Fibroblast of mammary gland (primary cell): ENCODE measurements around the gene ABCA4.
"Not testable (repeated sequence)": the region's sequence is repeated elsewhere in the genome, so short reads cannot be mapped to it uniquely, and the experiment has no call there.

Experiments used
- DNase-seq: peaks from one replicate; pipeline ENCODE4 v3.0.0-alpha.2; 2010; ENCODE audit warnings: low read depth
- H3K4me3 ChIP-seq: 2 replicates; pipeline ENCODE4 v1.5.1; 2011; ENCODE audit warnings: low read depth, mild to moderate bottlenecking, low read length, moderate library complexity; ENCODE audit not compliant: control insufficient read depth
- TF ChIP-seq, protein P1 (sequence below): conservative IDR thresholded peaks from 2 replicates; pipeline ENCODE4 v1.5.1; 2011; ENCODE audit warnings: low read depth, low read length, inconsistent platforms; ENCODE audit not compliant: control insufficient read depth, insufficient read depth

The ABCA4 gene

DNA sequence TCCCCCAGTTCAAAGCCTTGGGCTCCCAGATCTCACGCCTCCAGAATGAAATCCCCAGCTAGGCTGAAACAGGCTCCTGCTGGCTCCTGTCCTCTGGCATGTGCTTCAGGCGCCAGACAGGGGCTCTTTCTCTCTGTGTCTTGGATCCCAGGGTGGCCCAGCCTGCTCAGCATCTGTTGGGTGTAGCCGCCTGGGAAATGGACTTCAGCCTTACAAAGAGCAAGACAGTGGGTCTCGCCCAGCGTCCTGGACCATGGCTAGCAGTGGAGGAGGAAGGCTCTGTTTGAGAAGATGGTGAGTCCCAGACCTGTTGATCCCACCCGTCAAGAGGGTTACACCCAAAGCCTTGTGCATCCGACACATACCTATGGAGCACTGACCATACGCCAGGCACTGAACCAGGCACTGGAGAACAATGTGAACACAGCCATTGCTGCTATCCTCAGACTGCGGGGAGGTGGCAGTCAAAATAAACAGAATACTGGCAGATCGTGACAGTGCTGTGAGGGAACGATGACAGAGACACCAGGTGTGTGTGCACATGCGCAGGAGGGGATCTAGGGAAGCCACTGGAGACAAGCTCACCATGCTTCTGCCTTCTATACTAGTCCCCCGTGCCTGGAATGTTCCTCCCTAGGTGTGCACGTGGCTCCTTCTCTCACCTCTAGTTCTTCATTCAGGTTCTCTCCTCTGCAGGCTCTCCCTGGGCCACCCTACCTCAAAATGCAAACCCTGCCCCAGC is 118.7 kb downstream of the ABCA4 start:
- TF ChIP-seq, protein P1, sequence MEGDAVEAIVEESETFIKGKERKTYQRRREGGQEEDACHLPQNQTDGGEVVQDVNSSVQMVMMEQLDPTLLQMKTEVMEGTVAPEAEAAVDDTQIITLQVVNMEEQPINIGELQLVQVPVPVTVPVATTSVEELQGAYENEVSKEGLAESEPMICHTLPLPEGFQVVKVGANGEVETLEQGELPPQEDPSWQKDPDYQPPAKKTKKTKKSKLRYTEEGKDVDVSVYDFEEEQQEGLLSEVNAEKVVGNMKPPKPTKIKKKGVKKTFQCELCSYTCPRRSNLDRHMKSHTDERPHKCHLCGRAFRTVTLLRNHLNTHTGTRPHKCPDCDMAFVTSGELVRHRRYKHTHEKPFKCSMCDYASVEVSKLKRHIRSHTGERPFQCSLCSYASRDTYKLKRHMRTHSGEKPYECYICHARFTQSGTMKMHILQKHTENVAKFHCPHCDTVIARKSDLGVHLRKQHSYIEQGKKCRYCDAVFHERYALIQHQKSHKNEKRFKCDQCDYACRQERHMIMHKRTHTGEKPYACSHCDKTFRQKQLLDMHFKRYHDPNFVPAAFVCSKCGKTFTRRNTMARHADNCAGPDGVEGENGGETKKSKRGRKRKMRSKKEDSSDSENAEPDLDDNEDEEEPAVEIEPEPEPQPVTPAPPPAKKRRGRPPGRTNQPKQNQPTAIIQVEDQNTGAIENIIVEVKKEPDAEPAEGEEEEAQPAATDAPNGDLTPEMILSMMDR = no peak
- DNase-seq = no peak

DNA sequence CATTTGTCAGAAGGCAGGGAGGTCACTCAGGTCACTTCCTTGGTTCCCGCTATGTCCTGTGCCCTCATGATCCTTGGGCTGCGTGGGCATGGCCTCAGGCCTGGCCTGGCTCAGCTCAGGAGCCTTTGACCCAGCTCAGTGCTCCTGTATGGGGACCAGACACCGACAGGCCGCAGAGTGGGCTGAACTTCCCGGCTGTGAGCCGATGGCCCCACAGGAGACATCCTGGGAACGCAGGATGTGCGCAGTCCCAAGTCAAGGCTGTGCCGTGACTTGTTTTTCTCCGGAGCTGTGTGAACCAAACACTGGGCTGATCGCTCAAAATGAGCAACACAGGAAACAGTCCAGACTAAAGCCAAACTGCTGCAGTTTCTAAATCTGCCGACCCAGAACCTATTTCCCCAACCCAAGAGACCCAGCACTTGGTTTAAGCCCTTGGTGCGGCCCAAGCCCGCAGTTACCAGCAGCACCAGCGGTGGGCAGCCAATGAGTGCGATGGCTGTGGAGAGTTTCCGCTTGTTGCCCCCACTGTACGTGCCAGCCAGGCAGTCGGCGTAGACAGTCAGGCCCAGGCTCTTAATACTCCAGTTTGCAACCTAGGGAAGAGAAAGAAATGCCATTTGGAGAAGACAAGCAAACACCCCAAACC is 119.4 kb downstream of the ABCA4 start:
- H3K4me3 ChIP-seq = no peak overlapping the region
- TF ChIP-seq, protein P1 = no peak
- DNase-seq = no peak

More for the DNA sequence above, 118.7 kb downstream of the ABCA4 start:
- H3K4me3 ChIP-seq = no peak overlapping the region

DNA sequence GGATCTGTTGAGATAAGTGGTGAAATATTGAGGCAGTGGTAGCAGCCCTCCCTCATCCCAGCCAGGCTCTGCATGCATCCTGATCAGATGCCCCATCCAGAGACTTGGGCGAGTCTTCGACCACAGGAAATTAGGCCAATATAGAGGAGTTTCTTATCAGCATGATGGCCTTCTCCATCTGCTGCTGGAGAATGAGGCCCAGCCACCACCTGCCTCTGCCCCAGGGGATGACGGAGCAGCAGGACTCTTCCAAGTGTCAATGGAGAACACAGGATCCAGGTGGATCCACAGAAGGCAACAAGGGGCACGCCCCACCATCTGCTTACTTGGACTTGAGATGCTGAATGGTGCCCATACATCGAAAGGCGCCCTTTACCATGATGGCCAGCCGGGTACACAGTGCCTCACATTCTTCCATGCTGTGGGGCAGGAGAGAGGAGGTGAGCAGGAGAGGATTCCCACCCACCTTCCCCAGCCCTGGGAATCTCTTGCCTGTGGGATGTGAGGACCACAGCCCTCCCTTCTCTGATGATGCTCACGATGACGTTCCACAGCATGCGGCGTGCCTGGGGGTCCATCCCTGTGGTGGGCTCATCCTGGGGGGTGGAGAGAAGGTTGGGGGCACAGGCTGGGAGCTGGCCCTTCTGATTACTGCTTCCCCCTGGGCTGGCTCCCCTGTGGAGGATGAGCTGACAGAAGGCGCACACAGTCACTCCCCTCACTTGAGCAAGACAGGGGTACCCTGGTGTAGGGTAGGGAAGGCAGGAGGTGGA is 120.3 kb downstream of the ABCA4 start:
- DNase-seq = no peak
- no peak overlapping the region for H3K4me3 ChIP-seq
- TF ChIP-seq, protein P1 = no peak

DNA sequence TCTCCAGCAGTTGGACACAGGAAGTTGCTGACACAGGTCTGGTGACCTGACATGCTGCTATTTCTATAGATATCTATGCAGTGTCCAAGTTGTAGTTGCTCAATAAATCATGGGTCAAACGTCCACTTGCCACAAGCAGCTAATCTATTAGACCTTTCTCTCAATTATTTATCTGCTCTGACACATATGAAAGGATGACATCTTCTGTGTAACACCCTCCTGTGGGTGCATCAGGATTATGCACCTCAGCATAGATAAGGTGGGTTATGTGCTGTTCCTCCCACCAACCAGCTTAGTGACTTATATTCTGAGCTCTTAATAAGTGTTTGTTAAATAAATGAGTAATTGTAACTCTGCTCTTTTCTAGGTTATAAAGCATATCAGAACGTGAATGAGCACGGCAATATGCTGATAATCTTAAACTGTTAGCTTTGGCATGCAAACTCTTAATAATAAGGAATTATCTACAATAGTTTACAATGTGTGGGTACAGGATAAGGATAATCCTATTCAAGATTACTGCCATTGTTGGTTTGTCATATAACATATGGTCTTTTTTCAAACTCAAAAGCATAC is 121.0 kb downstream of the ABCA4 start:
- no peak overlapping the region for H3K4me3 ChIP-seq
- TF ChIP-seq, protein P1 = no peak
- DNase-seq = no peak

- DNase-seq, H3K4me3 ChIP-seq: not testable (repeated sequence)
These were observed 122.4 kb downstream of the ABCA4 start for GRCh38 chr1:93998532-93998931.

GRCh38 chr1:93997756-93998155 is 123.2 kb downstream of the ABCA4 start:
- H3K4me3 ChIP-seq = no peak overlapping the region
- TF ChIP-seq, protein P1 = no peak
- DNase-seq = no peak
